ENCODE measurements around the gene BLVRB. TPM values are rescaled to one million over a fixed set of nuclear protein-coding genes. Genes with fewer than 3 reads are reported as not detected.

Gene BLVRB
- total and polyA plus RNA-seq, 2 of the 8 experiments (the other 6 are each of a cell fraction or from before 2014, with no cell fraction given) = 28.7 to 182 TPM

DNA sequence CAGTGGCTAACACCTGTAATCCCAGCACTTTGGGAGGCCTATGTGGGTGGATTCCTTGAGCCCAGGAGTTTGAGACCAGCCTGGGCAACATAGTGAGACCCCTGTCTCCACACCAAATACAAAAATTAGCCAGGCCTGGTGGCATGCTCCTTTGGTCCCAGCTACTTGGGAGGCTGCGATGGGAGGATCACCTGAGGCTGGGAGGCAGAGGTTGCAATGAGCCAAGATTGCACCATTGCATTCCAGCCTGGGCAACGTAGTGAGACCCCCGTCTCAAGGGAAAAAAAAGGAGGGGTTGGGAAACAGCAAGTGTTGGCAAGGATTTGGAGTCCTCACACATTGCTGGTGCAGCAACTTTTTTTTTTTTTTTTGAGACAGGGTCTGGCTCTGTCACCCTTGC, 20.5 kb upstream of the BLVRB start:
- DNase-seq (ENCODE audit: low read depth in 1 of 2, low spot score in 2 of 2) = no peak

More for the DNA sequence above, 20.5 kb upstream of the BLVRB start:
- no peak overlapping the region for H3K4me3 ChIP-seq (ENCODE audit: extremely low read depth in 1 of 4, insufficient read depth in 2 of 4, low read depth in 3 of 4, low read length in 4 of 4)
- no peak overlapping the region for H3K56ac ChIP-seq (replicated peaks; ENCODE audit: insufficient read length, low read depth, low read length)
- H3K27ac ChIP-seq (ENCODE audit: low read depth, low read length) = no peak overlapping the region
- no peak overlapping the region for H3K4me2 ChIP-seq (ENCODE audit: insufficient read depth in 1 of 2, low read depth in 2 of 2, low read length in 2 of 2)
- no peaks in the 10 kb centered on the region for H4K20me1 ChIP-seq (replicated peaks in 1 of 2; ENCODE audit: control insufficient read depth in 1 of 2, insufficient read depth in 2 of 2, low read length in 2 of 2)
- no peaks in the 10 kb centered on the region for H3K36me3 ChIP-seq (ENCODE audit: control insufficient read depth in 2 of 4, insufficient read depth in 4 of 4, low read length in 3 of 4)
- H2AFZ ChIP-seq (ENCODE audit: low read length) = no peak overlapping the region
- no peak overlapping the region for H2BK120ac ChIP-seq (replicated peaks; ENCODE audit: low read depth, low read length)
- H2BK5ac ChIP-seq (ENCODE audit: low read depth, low read length) = no peak overlapping the region
- no peak overlapping the region for H2BK20ac ChIP-seq (ENCODE audit: low read length)
- no peak overlapping the region for H3K9ac ChIP-seq (replicated peaks in 1 of 4; ENCODE audit: extremely low read depth in 1 of 4, low read depth in 3 of 4, low read length in 3 of 4)
- H3K18ac ChIP-seq (ENCODE audit: extremely low read depth, low read length) = no peak overlapping the region
- ChIA-PET CTCF (ENCODE audit: partially characterized antibody) (interaction anchor here (0.5 to 2.3 kb wide), 2 partner anchors 10 to 35 kb away, joined by 3 to 7 read pairs; no protein-coding TSS in a partner anchor), POLR2A (ENCODE audit: partially characterized antibody) (interaction anchor here (0.9 to 2.2 kb wide), 2 partner anchors 32 to 42 kb away, joined by 3 to 8 read pairs; partner anchors contain the start of gene SERTAD3)
- no peak overlapping the region for H3K23ac ChIP-seq (ENCODE audit: insufficient read length)
- H3K4ac ChIP-seq (replicated peaks; ENCODE audit: insufficient read length, low read depth, low read length) = no peak overlapping the region
- H3K27me3 ChIP-seq (replicated peaks in 1 of 4; ENCODE audit: control insufficient read depth in 3 of 4, extremely low read depth in 1 of 4, insufficient read depth in 3 of 4, low read length in 3 of 4) = no peaks in the 10 kb centered on the region; a peak in 2 of 7 replicates
- H3K79me2 ChIP-seq (ENCODE audit: control insufficient read depth in 1 of 2, insufficient read depth in 2 of 2, low read length in 2 of 2) = no peaks in the 10 kb centered on the region
- H3K14ac ChIP-seq (ENCODE audit: insufficient read length) = no peak overlapping the region
- no peaks in the 10 kb centered on the region for H3K9me3 ChIP-seq (ENCODE audit: insufficient read depth in 2 of 2, low read depth in 1 of 2, low read length in 1 of 2)
- H4K8ac ChIP-seq (ENCODE audit: extremely low read depth, insufficient read depth, low read length) = no peak overlapping the region
- no peak overlapping the region for H2BK15ac ChIP-seq (ENCODE audit: low read length)
- TF ChIP-seq FOSL1 (IDR thresholded peaks at IDR 0.05; ENCODE audit: insufficient read depth, low read depth, low read length) (no peak), JUN (IDR thresholded peaks at IDR 0.05; ENCODE audit: low read depth, low read length) (no peak), PHF8 (conservative IDR thresholded peaks at IDR 0.05; ENCODE audit: low read depth, low read length) (no peak), RXRA (IDR thresholded peaks at IDR 0.05; ENCODE audit: insufficient read depth, low read depth, low read length) (no peak), SIN3A (conservative IDR thresholded peaks at IDR 0.05 in 1 of 2, IDR thresholded peaks at IDR 0.05 in 1 of 2; ENCODE audit: low read depth in 1 of 2, low read length in 2 of 2) (no peak), SP1 (IDR thresholded peaks at IDR 0.05; ENCODE audit: low read depth, low read length) (no peak), SAP30 (IDR thresholded peaks at IDR 0.05; ENCODE audit: insufficient read depth, insufficient replicate concordance, low read length) (no peak)
- WGBS, 2 experiments (ENCODE audit: extremely low coverage in 1 of 2, insufficient coverage in 1 of 2, insufficient read length in 1 of 2, insufficient replicate concordance in 2 of 2, low coverage in 1 of 2, low lambda C conversion rate in 2 of 2, missing lambda C conversion rate in 1 of 2) = 83% methylated on average over 3 of the region's 3 CpGs; no CpG with 5 or more reads in 1 of the 2 experiments
- no peaks in the 10 kb centered on the region for H3K79me1 ChIP-seq (ENCODE audit: low read depth, low read length)
- no peak overlapping the region for H2BK12ac ChIP-seq (ENCODE audit: low read depth, low read length)
- no peak overlapping the region for H2AK5ac ChIP-seq (ENCODE audit: low read depth, low read length)
- no peak overlapping the region for H4K91ac ChIP-seq (replicated peaks; ENCODE audit: insufficient read length, low read length)
- no peaks in the 10 kb centered on the region; the same call in 1 of the 2 replicates for H3K23me2 ChIP-seq (ENCODE audit: low read depth, low read length)
- H3K4me1 ChIP-seq (replicated peaks in 1 of 4; ENCODE audit: control insufficient read depth in 3 of 4, insufficient read depth in 4 of 4, low read length in 3 of 4) = peaks cover 0 to 5% (median 0%) of the 10 kb centered on the region in 4 experiments; a peak in 1 of 7 replicates
- FAIRE-seq = no peak
- H4K5ac ChIP-seq (ENCODE audit: insufficient read length, low read depth, low read length) = no peak overlapping the region

All from H1 (cell line).